OCI-LY3 (cell line): Measurements from ENCODE around the gene MYBPC3.
A peak's percentile ranks its signal among the peaks of the same experiment; 100 is the strongest.

Source experiments
- H2AFZ ChIP-seq: fragments of 200-600, 300-600 bp; shearing (Covaris generic); 2 replicates; pipeline ENCODE4 v1.6.0; 2014; ENCODE audit warnings: antibody characterized with exemption, low read depth, low read length
- H3K27ac ChIP-seq: fragments of 200-600, 300-600 bp; sonication (generic); 2 replicates; pipeline ENCODE4 v1.5.1; 2014; ENCODE audit warnings: mild to moderate bottlenecking, low read length, moderate library complexity, mixed read lengths
- H3K27me3 ChIP-seq: fragments of 200-600, 300-600 bp; sonication (generic); 2 replicates; pipeline ENCODE4 v1.6.1; 2014; ENCODE audit warnings: low read depth, low read length, mixed read lengths
- H3K36me3 ChIP-seq: fragments of 200-600, 300-600 bp; sonication (generic); replicated peaks from 2 replicates; pipeline ENCODE3; 2014; ENCODE audit warnings: low read depth, low read length, mixed read lengths
- H3K4me1 ChIP-seq: fragments of 300-600, 200-600 bp; sonication (generic); 2 replicates; pipeline ENCODE4 v1.6.1; 2014; ENCODE audit warnings: low read length, mixed read lengths
- H3K4me2 ChIP-seq: fragments of 200-600, 300-600 bp; sonication (generic); 2 replicates; pipeline ENCODE4 v1.6.1; 2014; ENCODE audit warnings: low read length, mixed read lengths
- H3K4me3 ChIP-seq: fragments of 300-600, 200-600 bp; sonication (generic); 2 replicates; pipeline ENCODE4 v1.5.1; 2014; ENCODE audit warnings: antibody characterized with exemption, mild to moderate bottlenecking, low read length, moderate library complexity
- H3K79me2 ChIP-seq: fragments of 300-600, 200-600 bp; shearing (Covaris generic); 2 replicates; pipeline ENCODE4 v1.6.1; 2014; ENCODE audit warnings: mild to moderate bottlenecking, low read length, mixed read lengths
- H3K9ac ChIP-seq: fragments of 300-600, 200-600 bp; shearing (Covaris generic); 2 replicates; pipeline ENCODE4 v1.6.0; 2014; ENCODE audit warnings: mild to moderate bottlenecking, low read length, moderate library complexity
- H3K9me3 ChIP-seq: fragments of 200-600, 300-600 bp; shearing (Covaris generic); 2 replicates; pipeline ENCODE4 v1.6.1; 2014; ENCODE audit warnings: low read length, mixed read lengths; ENCODE audit not compliant: insufficient read depth
- H4K20me1 ChIP-seq: fragments of 200-600, 300-600 bp; sonication (generic); 2 replicates; pipeline ENCODE4 v1.6.1; 2016; ENCODE audit warnings: low read length, mixed read lengths; ENCODE audit not compliant: insufficient read depth
- CTCF ChIP-seq: fragments of 200-600, 300-600 bp; sonication (generic); IDR thresholded peaks from 2 replicates; pipeline ENCODE4 v1.5.1; 2014; ENCODE audit warnings: antibody characterized with exemption, low read length, low read depth
- EZH2phosphoT487 ChIP-seq: fragments of 200-600 bp; shearing (Covaris generic); IDR thresholded peaks from 2 replicates; pipeline ENCODE4 v1.6.1; 2018; ENCODE audit warnings: antibody characterized with exemption, mixed run types, low read depth

The MYBPC3 gene

GRCh38 chr11:47398011-47398410 lies 45.5 kb upstream of the MYBPC3 start:
- peaks cover 41% of the 10 kb centered on the region for H3K4me1 ChIP-seq
- H3K79me2 ChIP-seq: no peaks in the 10 kb centered on the region
- no peak overlapping the region for H2AFZ ChIP-seq
- H4K20me1 ChIP-seq: no peaks in the 10 kb centered on the region
- TF ChIP-seq EZH2phosphoT487 (no peak), CTCF (no peak)
- no peak overlapping the region for H3K27ac ChIP-seq
- no peak overlapping the region for H3K4me3 ChIP-seq
- H3K27me3 ChIP-seq: no peaks in the 10 kb centered on the region
- H3K9me3 ChIP-seq: no peaks in the 10 kb centered on the region; the same call in 1 of the 2 replicates
- H3K9ac ChIP-seq: no peak overlapping the region
- H3K36me3 ChIP-seq: no peaks in the 10 kb centered on the region
- no peak overlapping the region for H3K4me2 ChIP-seq

GRCh38 chr11:47396049-47396320 lies 43.5 kb upstream of the MYBPC3 start:
- peaks cover 49% of the 10 kb centered on the region for H3K4me1 ChIP-seq

GRCh38 chr11:47395223-47396048 lies 42.9 kb upstream of the MYBPC3 start:
- Histone ChIP-seq H3K4me3 (peak overlapping the region; percentile 60), H3K36me3 (no peaks in the 10 kb centered on the region), H3K79me2 (no peaks in the 10 kb centered on the region), H3K27me3 (no peaks in the 10 kb centered on the region), H3K4me1 (peaks cover 49% of the 10 kb centered on the region), H3K4me2 (peak overlapping the region; percentile 69), H3K9ac (peak overlapping the region; percentile 66), H3K9me3 (no peaks in the 10 kb centered on the region; the same call in 1 of the 2 replicates), H2AFZ (peak overlapping the region; percentile 97), H3K27ac (peak overlapping the region; percentile 77), H4K20me1 (no peaks in the 10 kb centered on the region)
- TF ChIP-seq EZH2phosphoT487 (no peak), CTCF (no peak)

More at GRCh38 chr11:47396049-47396320, 43.5 kb upstream of the MYBPC3 start:
- no peak overlapping the region for H3K4me2 ChIP-seq
- H3K36me3 ChIP-seq: no peaks in the 10 kb centered on the region
- H4K20me1 ChIP-seq: no peaks in the 10 kb centered on the region
- H3K79me2 ChIP-seq: no peaks in the 10 kb centered on the region
- no peak overlapping the region for H3K9ac ChIP-seq
- no peak overlapping the region for H3K27ac ChIP-seq
- TF ChIP-seq EZH2phosphoT487 (no peak), CTCF (no peak)
- no peak overlapping the region for H3K4me3 ChIP-seq
- no peaks in the 10 kb centered on the region; the same call in 1 of the 2 replicates for H3K9me3 ChIP-seq
- peak overlapping the region; percentile 6; the same call in 1 of the 2 replicates for H2AFZ ChIP-seq
- H3K27me3 ChIP-seq: no peaks in the 10 kb centered on the region

GRCh38 chr11:47394322-47395222 lies 42.1 kb upstream of the MYBPC3 start:
- no peak for TF ChIP-seq CTCF
- no peak for TF ChIP-seq EZH2phosphoT487
- H3K27me3 ChIP-seq: no peaks in the 10 kb centered on the region
- H3K4me1 ChIP-seq: peaks cover 46% of the 10 kb centered on the region
- H3K9me3 ChIP-seq: no peaks in the 10 kb centered on the region
- peak overlapping the region; percentile 97 for H2AFZ ChIP-seq
- no peaks in the 10 kb centered on the region for H3K79me2 ChIP-seq
- H3K36me3 ChIP-seq: no peaks in the 10 kb centered on the region
- peak overlapping the region; percentile 60 for H3K4me3 ChIP-seq
- no peaks in the 10 kb centered on the region for H4K20me1 ChIP-seq
- peak overlapping the region; percentile 69 for H3K4me2 ChIP-seq
- peak overlapping the region; percentile 77 for H3K27ac ChIP-seq
- peak overlapping the region; percentile 66 for H3K9ac ChIP-seq
